Measurements from ENCODE around the gene ARHGEF16.

- TF ChIP-seq EP300 (IDR thresholded peaks at IDR 0.05) (no peak), CTCF (IDR thresholded peaks at IDR 0.05) (no peak), POLR2A (IDR thresholded peaks at IDR 0.05) (no peak), POLR2AphosphoS5 (IDR thresholded peaks at IDR 0.05) (no peak)
Observed at GRCh38 chr1:3431686-3432085, 22.8 kb upstream of the ARHGEF16 start.
